ENCODE measurements around the gene MRGPRD.

Gene MRGPRD

GRCh38 chr11:69010964-69011623 is 30.3 kb upstream of the MRGPRD start:
- H3K4me3 ChIP-seq (ENCODE audit: low read length) = no peak overlapping the region
- TF ChIP-seq ZNF274 (IDR thresholded peaks at IDR 0.05; ENCODE audit: low read depth, low read length) = no peak

- H3K4me3 ChIP-seq (ENCODE audit: low read length) = no peak overlapping the region
- TF ChIP-seq ZNF274 (IDR thresholded peaks at IDR 0.05; ENCODE audit: low read depth, low read length) = no peak
Observed at GRCh38 chr11:69010361-69010891, 29.6 kb upstream of the MRGPRD start.

DNA sequence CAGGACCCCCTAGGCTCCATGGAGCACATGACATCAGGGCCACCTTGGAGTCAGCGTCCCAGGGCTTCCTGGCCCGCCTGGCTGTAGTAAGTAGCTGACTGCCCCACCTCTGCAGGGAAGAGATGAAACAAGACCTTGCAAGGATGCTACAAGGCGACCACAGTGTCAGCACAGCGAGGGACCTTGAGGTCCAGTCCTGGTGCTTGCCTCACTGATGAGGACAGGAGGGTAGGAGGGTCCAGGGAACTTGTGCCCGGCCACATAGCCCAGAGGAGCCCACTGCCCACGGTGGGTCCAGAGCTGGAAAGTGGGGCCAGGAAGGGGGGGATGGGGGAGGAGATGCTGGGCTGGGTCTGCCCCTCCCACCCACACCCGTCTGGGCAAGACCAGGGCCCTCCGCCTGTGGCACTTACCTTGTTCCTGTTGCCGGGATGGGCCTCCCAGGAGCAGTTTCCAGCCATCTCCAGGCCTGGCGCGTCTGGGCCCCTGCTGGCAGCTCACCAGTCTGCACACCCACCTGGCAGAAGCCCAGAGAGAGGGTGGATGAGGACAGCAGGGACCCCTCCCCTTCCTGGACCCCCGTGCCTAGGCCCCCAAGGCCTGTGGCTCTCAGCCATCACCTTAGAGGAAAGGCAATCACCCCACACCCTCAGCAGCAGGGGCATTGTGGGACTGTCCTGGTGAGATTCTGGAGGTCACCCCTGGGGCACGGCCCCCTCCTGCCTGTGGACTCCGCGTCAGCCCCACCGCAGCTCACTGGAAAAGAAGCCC is 28.8 kb upstream of the MRGPRD start:
- no peak overlapping the region for H3K4me3 ChIP-seq (ENCODE audit: low read length)
- no peak for TF ChIP-seq ZNF274 (IDR thresholded peaks at IDR 0.05; ENCODE audit: low read depth, low read length)

- no peak for TF ChIP-seq ZNF274 (IDR thresholded peaks at IDR 0.05; ENCODE audit: low read depth, low read length)
- H3K4me3 ChIP-seq (ENCODE audit: low read length) = no peak overlapping the region
Observed at GRCh38 chr11:69008737-69009440, 28.1 kb upstream of the MRGPRD start.

- TF ChIP-seq ZNF274 (IDR thresholded peaks at IDR 0.05; ENCODE audit: low read depth, low read length) = no peak
- no peak overlapping the region for H3K4me3 ChIP-seq (ENCODE audit: low read length)
Observed at GRCh38 chr11:69007975-69008381, 27.2 kb upstream of the MRGPRD start.

- H3K4me3 ChIP-seq (ENCODE audit: low read length) = no peak overlapping the region
- TF ChIP-seq ZNF274 (IDR thresholded peaks at IDR 0.05; ENCODE audit: low read depth, low read length) = no peak
Observed at GRCh38 chr11:69006816-69007215, 26.0 kb upstream of the MRGPRD start.

DNA sequence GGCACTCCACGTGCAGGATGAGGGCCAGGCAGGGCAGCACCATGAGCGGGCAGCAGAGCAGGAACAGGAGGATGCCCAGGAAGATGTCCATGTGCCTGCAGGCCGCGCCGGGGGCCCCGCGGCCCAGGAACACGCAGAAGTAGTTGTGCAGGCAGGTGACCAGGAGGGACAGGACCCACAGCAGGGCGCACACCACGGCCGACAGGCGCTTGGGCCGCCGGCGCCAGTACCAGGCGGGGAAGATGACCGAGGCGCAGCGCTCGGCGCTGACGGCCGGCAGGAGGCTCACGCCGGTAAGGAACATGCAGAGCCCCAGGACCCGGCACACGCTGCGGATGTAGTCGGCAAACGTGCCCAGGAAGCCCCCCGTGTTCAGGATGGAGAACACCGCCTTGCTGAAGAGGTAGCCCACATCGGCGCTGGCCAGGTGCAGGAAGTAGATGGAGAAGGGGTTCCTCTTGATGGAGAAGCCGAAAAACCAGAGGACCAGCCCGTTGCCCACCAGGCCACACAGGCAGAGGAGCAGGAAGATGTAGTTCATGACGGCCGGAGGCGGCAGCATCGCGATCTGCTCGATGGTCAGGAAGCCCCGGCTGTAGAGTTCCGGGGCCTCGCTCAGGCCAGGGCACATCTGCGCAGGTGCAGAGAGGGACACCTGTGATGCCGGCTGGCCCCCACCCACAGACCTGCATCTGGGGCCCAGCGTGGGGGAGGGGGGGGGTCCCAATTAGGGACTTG is 25.0 kb upstream of the MRGPRD start:
- H3K4me3 ChIP-seq (ENCODE audit: low read length) = no peak overlapping the region
- no peak for TF ChIP-seq ZNF274 (IDR thresholded peaks at IDR 0.05; ENCODE audit: low read depth, low read length)

- no peak for TF ChIP-seq ZNF274 (IDR thresholded peaks at IDR 0.05; ENCODE audit: low read depth, low read length)
Observed at GRCh38 chr11:69005183-69005630, 24.4 kb upstream of the MRGPRD start.

DNA sequence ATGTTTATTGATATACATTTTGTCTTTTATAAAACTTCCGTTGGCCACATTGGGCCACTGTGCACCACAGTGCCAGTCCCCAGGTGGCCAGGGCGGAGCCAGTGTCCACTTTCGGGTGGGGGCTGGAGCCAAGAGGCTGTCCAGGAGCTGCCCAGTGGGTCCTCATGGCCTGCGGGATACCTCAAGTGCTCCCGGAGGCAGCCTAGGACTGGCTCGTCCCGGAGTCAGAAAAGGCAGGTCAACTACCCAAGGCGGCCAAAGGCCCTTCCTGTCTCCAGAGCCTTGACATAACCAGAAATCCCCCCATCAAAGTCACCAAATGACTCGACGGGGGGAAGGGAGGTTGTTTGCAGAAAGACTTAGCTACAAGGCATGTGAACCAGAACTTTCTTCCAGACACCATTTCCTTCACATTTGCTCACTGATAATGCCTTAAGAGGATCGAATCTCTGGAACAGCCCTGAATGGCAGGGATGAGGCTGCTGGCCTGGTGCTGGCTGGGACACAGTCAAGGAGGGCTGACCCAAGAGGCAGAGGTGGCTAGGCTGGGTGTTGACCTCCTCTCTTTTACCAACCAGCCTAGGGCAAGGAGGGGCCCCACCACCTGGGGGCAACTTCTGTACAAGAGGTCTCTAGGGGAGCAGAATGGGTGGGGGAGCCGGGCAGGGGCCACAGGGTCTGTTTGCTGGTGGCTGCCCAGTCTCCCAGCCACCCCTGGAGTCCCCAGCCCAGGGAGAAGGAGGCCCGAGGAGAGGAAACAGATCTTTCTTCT is 23.8 kb upstream of the MRGPRD start:
- H3K4me3 ChIP-seq (ENCODE audit: low read length) = no peak overlapping the region
- TF ChIP-seq ZNF274 (IDR thresholded peaks at IDR 0.05; ENCODE audit: low read depth, low read length) = no peak

More at GRCh38 chr11:69005183-69005630, 24.4 kb upstream of the MRGPRD start:
- no peak overlapping the region for H3K4me3 ChIP-seq (ENCODE audit: low read length)

GRCh38 chr11:69003866-69004367 is 23.1 kb upstream of the MRGPRD start:
- TF ChIP-seq ZNF274 (IDR thresholded peaks at IDR 0.05; ENCODE audit: low read depth, low read length) = no peak
- H3K4me3 ChIP-seq (ENCODE audit: low read length) = no peak overlapping the region

DNA sequence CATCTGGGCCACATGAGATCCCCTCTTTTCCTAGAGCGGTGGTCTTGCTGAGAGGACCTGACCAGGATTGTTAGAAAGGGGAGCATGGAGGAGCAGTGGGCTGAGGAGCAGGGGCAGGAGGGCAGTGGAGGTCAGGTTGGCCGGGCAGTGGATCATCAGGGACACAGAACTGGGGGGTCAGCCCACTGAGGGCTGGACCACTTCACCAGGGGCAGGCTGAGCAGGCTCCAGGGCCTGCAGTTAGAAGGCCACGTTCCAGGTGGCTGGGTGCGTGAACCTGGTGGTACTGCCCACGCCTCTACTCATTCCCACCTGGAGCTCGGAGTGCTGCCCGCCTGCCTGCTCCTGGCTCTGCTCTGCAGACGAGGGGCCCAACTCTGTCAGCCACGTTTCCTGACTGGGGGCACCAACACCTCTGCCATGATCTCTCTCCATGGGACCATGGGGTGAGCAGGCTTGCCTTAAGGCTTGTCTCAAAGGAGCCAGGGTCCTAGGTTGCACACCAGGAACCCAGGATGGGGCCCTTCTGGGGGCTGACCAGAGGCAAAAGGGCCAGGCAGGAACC is 22.6 kb upstream of the MRGPRD start:
- no peak overlapping the region for H3K4me3 ChIP-seq (ENCODE audit: low read length)
- no peak for TF ChIP-seq ZNF274 (IDR thresholded peaks at IDR 0.05; ENCODE audit: low read depth, low read length)

- H3K4me3 ChIP-seq (ENCODE audit: low read length) = no peak overlapping the region
- no peak for TF ChIP-seq ZNF274 (IDR thresholded peaks at IDR 0.05; ENCODE audit: low read depth, low read length)
Observed at GRCh38 chr11:69002570-69003231, 21.9 kb upstream of the MRGPRD start.
